Astrocyte (in vitro differentiated cells and primary cell): ENCODE results near the gene CFD.

Experiments
- CTCF ChIP-seq: IDR thresholded peaks from 2 replicates; pipeline ENCODE4 v1.5.1; 2011; ENCODE audit warnings: low read depth, mild to moderate bottlenecking, inconsistent platforms, low read length, moderate library complexity; ENCODE audit not compliant: insufficient read depth
- EZH2 ChIP-seq: IDR thresholded peaks from 2 replicates; pipeline ENCODE4 v1.6.1; 2012; ENCODE audit warnings: mild to moderate bottlenecking, low read length, inconsistent platforms; ENCODE audit not compliant: insufficient read depth

DNA sequence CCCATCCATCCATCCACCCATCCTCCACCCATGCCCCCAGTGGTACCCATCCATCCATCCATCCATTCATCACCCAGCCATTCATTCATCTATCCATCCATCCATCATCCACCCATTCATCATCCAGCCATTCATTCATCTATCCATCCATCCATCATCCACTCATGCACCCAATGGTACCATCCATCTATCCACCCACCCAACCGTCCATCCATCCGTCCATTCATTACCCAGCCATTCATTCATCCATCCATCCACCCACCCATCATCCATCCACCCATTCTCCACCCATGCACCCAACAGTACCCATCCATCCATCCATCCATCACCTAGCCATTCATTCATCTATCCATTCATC, 43.0 kb upstream of the CFD start:
- TF ChIP-seq CTCF (no peak), EZH2 (no peak)
